HL-60/S4 (cell line): ENCODE results near the gene RPL32.
"Not testable (repeated sequence)": the region's sequence is repeated elsewhere in the genome, so short reads cannot be mapped to it uniquely, and the experiment has no call there.

ENCODE experiments used
- in situ Hi-C: fragments of 300-500 bp; cut with MboI; formaldehyde crosslinking; loops from 2 replicates; pipeline ENCODE4 v1.14.3; 2022; ENCODE audit warnings: low sequenced_read_pairs

RPL32 gene

GRCh38 chr3:12810013-12810780, 31.2 kb downstream of the RPL32 start:
- in situ Hi-C loops = no loop called here

- in situ Hi-C loops = no loop called here
Observed at GRCh38 chr3:12809435-12809834, 31.9 kb downstream of the RPL32 start.

GRCh38 chr3:12809001-12809400, 32.4 kb downstream of the RPL32 start:
- in situ Hi-C loops = no loop called here

GRCh38 chr3:12808587-12808986, 32.8 kb downstream of the RPL32 start:
- in situ Hi-C loops = no loop called here

GRCh38 chr3:12807601-12808359, 33.6 kb downstream of the RPL32 start:
- in situ Hi-C loops = no loop called here

GRCh38 chr3:12807066-12807465, 34.3 kb downstream of the RPL32 start:
- in situ Hi-C loops = no loop called here

- in situ Hi-C loops = no loop called here
Observed at GRCh38 chr3:12803371-12803770, 38.0 kb downstream of the RPL32 start.

GRCh38 chr3:12799525-12800440, 41.6 kb downstream of the RPL32 start:
- in situ Hi-C loops = no loop called here

GRCh38 chr3:12798559-12799179, 42.7 kb downstream of the RPL32 start:
- in situ Hi-C loops = no loop called here

GRCh38 chr3:12797892-12798558, 43.3 kb downstream of the RPL32 start:
- in situ Hi-C loops = no loop called here

GRCh38 chr3:12797124-12797891, 44.1 kb downstream of the RPL32 start:
- in situ Hi-C loops = no loop called here

GRCh38 chr3:12796171-12797123, 44.9 kb downstream of the RPL32 start, which contains the start of gene CAND2:
TSS of gene CAND2 (plus strand) at chr3:12796680. CDS start at chr3:12796721, 41 bp downstream.
- in situ Hi-C loops = no loop called here

- in situ Hi-C loops = no loop called here
Observed at GRCh38 chr3:12793701-12794100, 47.7 kb downstream of the RPL32 start.

GRCh38 chr3:12791430-12791829, 49.9 kb downstream of the RPL32 start:
- in situ Hi-C loops = no loop called here

- in situ Hi-C loops = not testable (repeated sequence)
Observed at GRCh38 chr3:12787967-12788690, 53.2 kb downstream of the RPL32 start.

GRCh38 chr3:12787346-12787745, 54.0 kb downstream of the RPL32 start:
- in situ Hi-C loops = not testable (repeated sequence)

- in situ Hi-C loops = no loop called here
Observed at GRCh38 chr3:12785096-12785495, 56.3 kb downstream of the RPL32 start.
